SW 1271 (cell line): ENCODE results near the gene XPNPEP1.

Experiments used
- DNase-seq, 2 experiments: peaks; one replicate each; lab custom pipeline; 2025; lab: John Stamatoyannopoulos, UW

XPNPEP1 gene

GRCh38 chr10:109947111-109947920 lies 24.0 kb upstream of the XPNPEP1 start:
- no peak for DNase-seq

- no peak for DNase-seq
These were observed 23.4 kb upstream of the XPNPEP1 start for GRCh38 chr10:109946680-109947079.

- no peak for DNase-seq
These were observed 22.3 kb upstream of the XPNPEP1 start for GRCh38 chr10:109945473-109946177.

- DNase-seq = no peak
These were observed 21.3 kb upstream of the XPNPEP1 start for GRCh38 chr10:109944613-109945012.

- no peak for DNase-seq
These were observed 18.0 kb upstream of the XPNPEP1 start for GRCh38 chr10:109941236-109941862.

GRCh38 chr10:109940553-109940952 lies 17.2 kb upstream of the XPNPEP1 start:
- DNase-seq = no peak

- no peak for DNase-seq
These were observed 16.8 kb upstream of the XPNPEP1 start for GRCh38 chr10:109940117-109940516.

GRCh38 chr10:109939315-109939961 lies 16.1 kb upstream of the XPNPEP1 start:
- DNase-seq = no peak

GRCh38 chr10:109937460-109938065 lies 14.3 kb upstream of the XPNPEP1 start:
- DNase-seq = no peak

GRCh38 chr10:109934958-109935793 lies 11.9 kb upstream of the XPNPEP1 start:
- DNase-seq = no peak

GRCh38 chr10:109933984-109934565 lies 10.8 kb upstream of the XPNPEP1 start:
- DNase-seq = no peak

- DNase-seq = no peak
These were observed 9.7 kb upstream of the XPNPEP1 start for GRCh38 chr10:109932968-109933367.

- DNase-seq = no peak
These were observed 9.1 kb upstream of the XPNPEP1 start for GRCh38 chr10:109932391-109932790.

- DNase-seq = no peak
These were observed 7.9 kb upstream of the XPNPEP1 start for GRCh38 chr10:109931163-109931562.

GRCh38 chr10:109929501-109930219 lies 6.3 kb upstream of the XPNPEP1 start:
- DNase-seq = no peak

GRCh38 chr10:109928475-109928891 lies 5.2 kb upstream of the XPNPEP1 start:
- no peak for DNase-seq

GRCh38 chr10:109926825-109927224 lies 3.5 kb upstream of the XPNPEP1 start:
- DNase-seq = no peak

- no peak for DNase-seq
These were observed 2.9 kb upstream of the XPNPEP1 start for GRCh38 chr10:109926061-109926745.

- DNase-seq = no peak
These were observed 1.8 kb upstream of the XPNPEP1 start for GRCh38 chr10:109924967-109925620.
